Measurements from ENCODE around the gene SH3D19.
A peak's percentile ranks its signal among the peaks of the same experiment; 100 is the strongest.

The SH3D19 gene

DNA sequence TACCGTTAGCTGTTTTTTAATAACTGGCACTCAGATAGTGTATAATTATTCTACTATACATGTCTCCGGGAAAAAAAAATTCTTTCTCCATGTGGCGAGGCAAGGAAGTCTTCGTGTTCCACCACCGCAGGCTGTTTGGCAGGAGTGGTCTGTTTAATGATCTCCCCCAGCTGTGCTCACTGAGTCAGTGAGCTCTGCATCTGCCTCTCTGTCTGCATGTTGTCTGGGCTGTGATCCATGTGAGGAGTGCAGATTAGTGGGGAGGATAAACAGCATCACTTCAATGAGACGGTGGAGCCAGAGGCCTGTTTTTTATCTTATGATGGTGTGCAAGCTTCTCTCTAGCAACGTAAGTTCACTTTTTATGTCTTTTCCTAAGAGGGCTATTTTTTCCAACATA, 156.2 kb downstream of the SH3D19 start:
- in situ Hi-C loops (cut with HindIII; ENCODE audit: low pct_ligation_motif_present, low sequenced_read_pairs), result no loop called here
- Histone ChIP-seq H3K27me3 (replicated peaks) (no peaks in the 10 kb centered on the region), H3K4me3 (ENCODE audit: low read depth, low read length) (no peak overlapping the region), H3K27ac (peak overlapping the region; percentile 25), H3K36me3 (replicated peaks) (peaks cover 23% of the 10 kb centered on the region)
- DNase-seq, result peak; percentile 77
- TF ChIP-seq, protein P1, sequence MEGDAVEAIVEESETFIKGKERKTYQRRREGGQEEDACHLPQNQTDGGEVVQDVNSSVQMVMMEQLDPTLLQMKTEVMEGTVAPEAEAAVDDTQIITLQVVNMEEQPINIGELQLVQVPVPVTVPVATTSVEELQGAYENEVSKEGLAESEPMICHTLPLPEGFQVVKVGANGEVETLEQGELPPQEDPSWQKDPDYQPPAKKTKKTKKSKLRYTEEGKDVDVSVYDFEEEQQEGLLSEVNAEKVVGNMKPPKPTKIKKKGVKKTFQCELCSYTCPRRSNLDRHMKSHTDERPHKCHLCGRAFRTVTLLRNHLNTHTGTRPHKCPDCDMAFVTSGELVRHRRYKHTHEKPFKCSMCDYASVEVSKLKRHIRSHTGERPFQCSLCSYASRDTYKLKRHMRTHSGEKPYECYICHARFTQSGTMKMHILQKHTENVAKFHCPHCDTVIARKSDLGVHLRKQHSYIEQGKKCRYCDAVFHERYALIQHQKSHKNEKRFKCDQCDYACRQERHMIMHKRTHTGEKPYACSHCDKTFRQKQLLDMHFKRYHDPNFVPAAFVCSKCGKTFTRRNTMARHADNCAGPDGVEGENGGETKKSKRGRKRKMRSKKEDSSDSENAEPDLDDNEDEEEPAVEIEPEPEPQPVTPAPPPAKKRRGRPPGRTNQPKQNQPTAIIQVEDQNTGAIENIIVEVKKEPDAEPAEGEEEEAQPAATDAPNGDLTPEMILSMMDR (IDR thresholded peaks at IDR 0.05; ENCODE audit: low read depth, low read length, missing control alignments), result no peak

DNA sequence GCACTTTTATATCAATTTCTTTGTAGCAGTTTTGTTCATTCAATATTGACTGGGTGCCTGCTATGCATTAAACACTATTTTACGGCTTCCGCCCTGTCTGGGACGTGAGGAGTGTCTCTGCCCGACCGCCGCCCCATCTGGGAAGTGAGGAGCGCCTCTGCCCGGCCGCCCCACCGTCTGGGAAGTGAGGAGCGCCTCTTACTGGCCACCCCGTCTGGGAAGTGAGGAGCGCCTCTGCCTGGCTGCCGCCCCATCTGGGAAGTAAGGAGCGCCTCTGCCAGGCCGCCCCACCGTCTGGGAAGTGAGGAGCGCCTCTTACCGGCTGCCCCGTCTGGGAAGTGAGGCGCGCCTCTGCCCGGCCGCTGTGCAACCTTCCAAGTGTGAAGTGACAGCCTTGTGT, 157.8 kb downstream of the SH3D19 start:
- no peaks in the 10 kb centered on the region for H3K27me3 ChIP-seq (replicated peaks)
- no peak for DNase-seq
- in situ Hi-C loops (cut with HindIII; ENCODE audit: low pct_ligation_motif_present, low sequenced_read_pairs), result no loop called here
- no peak overlapping the region for H3K27ac ChIP-seq
- H3K36me3 ChIP-seq (replicated peaks), result peaks cover 8% of the 10 kb centered on the region
- H3K4me3 ChIP-seq (ENCODE audit: low read depth, low read length), result no peak overlapping the region
- TF ChIP-seq, protein P1 (IDR thresholded peaks at IDR 0.05; ENCODE audit: low read depth, low read length, missing control alignments), result no peak

DNA sequence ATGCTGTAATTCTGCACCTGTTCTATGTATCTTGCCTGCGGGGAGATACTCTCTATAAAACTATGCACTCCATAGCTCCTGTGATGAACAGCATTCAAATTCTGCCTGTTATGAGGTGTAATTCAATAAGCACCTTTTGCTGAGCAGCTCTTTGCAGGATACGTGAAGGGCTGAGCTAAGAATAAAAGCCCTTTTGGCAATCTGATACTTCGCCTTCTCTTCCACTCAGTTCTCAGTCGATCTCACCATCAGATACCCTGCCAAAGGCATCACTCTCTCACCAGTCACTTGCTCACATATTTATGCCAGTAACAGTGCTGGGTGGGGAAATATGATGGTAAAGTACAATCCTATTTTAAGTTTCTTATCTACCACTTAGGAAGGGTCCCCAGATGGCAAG, 158.8 kb downstream of the SH3D19 start:
- Histone ChIP-seq H3K27me3 (replicated peaks) (no peaks in the 10 kb centered on the region), H3K36me3 (replicated peaks) (peaks cover 3% of the 10 kb centered on the region), H3K4me3 (ENCODE audit: low read depth, low read length) (no peak overlapping the region), H3K27ac (no peak overlapping the region)
- in situ Hi-C loops (cut with HindIII; ENCODE audit: low pct_ligation_motif_present, low sequenced_read_pairs), result no loop called here
- no peak for DNase-seq
- TF ChIP-seq, protein P1 (IDR thresholded peaks at IDR 0.05; ENCODE audit: low read depth, low read length, missing control alignments), result no peak

DNA sequence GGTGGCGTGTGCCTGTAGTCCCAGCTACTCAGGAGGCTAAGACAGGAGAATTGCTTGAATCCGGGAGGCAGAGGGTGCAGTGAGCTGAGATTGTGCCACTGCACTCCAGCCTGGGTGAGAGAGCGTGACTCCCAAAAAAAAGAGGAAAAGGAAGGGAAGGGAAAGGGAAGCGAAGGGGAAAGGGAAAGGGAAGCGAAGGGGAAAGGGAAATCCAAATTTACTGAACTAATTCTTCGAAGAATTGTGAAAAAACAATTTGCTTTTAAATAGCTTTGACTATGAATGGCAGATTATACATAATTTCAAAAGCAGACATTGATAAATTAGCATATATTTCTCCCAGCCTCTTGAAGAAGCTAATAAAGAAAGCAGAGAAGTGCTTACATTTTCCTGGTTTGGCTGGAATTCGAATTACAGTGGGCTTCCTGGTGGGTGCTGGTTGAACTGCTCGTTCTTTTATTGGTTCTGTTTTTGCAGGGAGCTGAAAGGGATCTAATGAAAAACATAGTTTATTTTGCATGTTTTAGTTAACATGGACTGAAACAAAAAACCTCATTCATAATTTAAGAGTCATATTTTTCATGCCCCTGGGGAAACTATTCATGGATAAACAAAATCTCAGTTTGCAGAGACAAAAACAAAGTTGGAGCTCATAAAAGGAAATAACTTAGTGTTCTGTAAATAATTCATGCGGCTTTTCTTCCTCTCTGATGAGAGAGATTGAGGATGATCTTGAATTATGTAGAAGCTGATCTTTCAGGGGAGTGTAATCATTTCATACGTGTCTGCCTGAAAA, 160.0 kb downstream of the SH3D19 start:
- in situ Hi-C loops (cut with HindIII; ENCODE audit: low pct_ligation_motif_present, low sequenced_read_pairs), result no loop called here
- TF ChIP-seq, protein P1 (IDR thresholded peaks at IDR 0.05; ENCODE audit: low read depth, low read length, missing control alignments), result no peak
- no peak for DNase-seq
- no peak overlapping the region for H3K4me3 ChIP-seq (ENCODE audit: low read depth, low read length)
- no peaks in the 10 kb centered on the region for H3K27me3 ChIP-seq (replicated peaks)
- no peak overlapping the region for H3K27ac ChIP-seq
- peaks cover 3% of the 10 kb centered on the region for H3K36me3 ChIP-seq (replicated peaks)

DNA sequence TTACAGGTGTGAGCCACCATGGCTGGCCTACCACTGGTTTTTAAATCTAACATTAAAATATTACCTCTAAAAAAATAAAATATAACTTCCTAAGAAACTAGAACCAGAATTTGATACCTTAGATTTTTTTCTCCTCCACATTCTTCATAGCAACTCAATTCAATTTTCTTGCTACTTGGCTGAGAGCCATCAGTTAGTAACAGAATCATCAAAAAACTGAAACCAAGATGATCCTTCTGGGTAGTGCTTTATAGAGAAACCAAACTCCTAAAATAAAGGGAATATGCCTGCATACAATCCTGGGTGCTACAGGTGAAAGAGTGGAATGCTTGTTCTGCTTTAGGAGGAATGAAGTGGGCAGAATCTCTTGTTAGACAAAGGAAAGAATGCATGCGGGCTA, 161.6 kb downstream of the SH3D19 start:
- Histone ChIP-seq H3K4me3 (ENCODE audit: low read depth, low read length) (no peak overlapping the region), H3K27me3 (replicated peaks) (no peaks in the 10 kb centered on the region), H3K27ac (no peak overlapping the region), H3K36me3 (replicated peaks) (peaks cover 3% of the 10 kb centered on the region)
- no peak for DNase-seq
- in situ Hi-C loops (cut with HindIII; ENCODE audit: low pct_ligation_motif_present, low sequenced_read_pairs), result no loop called here
- TF ChIP-seq, protein P1 (IDR thresholded peaks at IDR 0.05; ENCODE audit: low read depth, low read length, missing control alignments), result no peak

DNA sequence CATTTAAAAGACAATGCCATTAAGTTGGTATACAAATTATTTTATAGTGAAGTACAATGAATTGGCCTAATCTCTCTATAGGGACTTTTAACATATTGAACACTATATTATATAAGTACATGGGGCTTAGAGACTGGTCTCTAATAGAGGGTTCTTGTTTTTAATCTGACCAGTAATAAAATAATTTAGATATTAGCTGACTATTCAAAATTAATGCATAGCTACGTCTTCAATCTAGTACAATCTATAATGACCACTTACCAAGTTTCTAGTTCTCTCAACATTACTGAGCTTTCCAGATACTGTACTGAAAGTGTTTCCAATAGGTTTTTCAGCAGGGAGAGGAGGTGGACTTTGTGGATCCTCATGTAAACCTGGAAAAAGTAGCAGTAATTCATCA, 166.4 kb downstream of the SH3D19 start:
- DNase-seq, result no peak
- TF ChIP-seq, protein P1 (IDR thresholded peaks at IDR 0.05; ENCODE audit: low read depth, low read length, missing control alignments), result no peak
- Histone ChIP-seq H3K27ac (no peak overlapping the region), H3K36me3 (replicated peaks) (no peaks in the 10 kb centered on the region), H3K4me3 (ENCODE audit: low read depth, low read length) (no peak overlapping the region), H3K27me3 (replicated peaks) (no peaks in the 10 kb centered on the region)
- in situ Hi-C loops (cut with HindIII; ENCODE audit: low pct_ligation_motif_present, low sequenced_read_pairs), result no loop called here
